HG02759 (cell line): Measurements from ENCODE around the gene TMEM183A.

Source experiments
- ATAC-seq: cut with Tn5 transposase; IDR thresholded peaks from one replicate; pipeline ENCODE4 v1.9.1; 2021; ENCODE audit warnings: mild to moderate bottlenecking, moderate library complexity; ENCODE audit not compliant: unreplicated experiment

TMEM183A gene

GRCh38 chr1:203044546-203045250 is 37.5 kb downstream of the TMEM183A start:
- ATAC-seq: no peak

- no peak for ATAC-seq
Observed at GRCh38 chr1:203045336-203045735, 38.2 kb downstream of the TMEM183A start.

GRCh38 chr1:203045821-203046594 is 38.8 kb downstream of the TMEM183A start:
- no peak for ATAC-seq

DNA sequence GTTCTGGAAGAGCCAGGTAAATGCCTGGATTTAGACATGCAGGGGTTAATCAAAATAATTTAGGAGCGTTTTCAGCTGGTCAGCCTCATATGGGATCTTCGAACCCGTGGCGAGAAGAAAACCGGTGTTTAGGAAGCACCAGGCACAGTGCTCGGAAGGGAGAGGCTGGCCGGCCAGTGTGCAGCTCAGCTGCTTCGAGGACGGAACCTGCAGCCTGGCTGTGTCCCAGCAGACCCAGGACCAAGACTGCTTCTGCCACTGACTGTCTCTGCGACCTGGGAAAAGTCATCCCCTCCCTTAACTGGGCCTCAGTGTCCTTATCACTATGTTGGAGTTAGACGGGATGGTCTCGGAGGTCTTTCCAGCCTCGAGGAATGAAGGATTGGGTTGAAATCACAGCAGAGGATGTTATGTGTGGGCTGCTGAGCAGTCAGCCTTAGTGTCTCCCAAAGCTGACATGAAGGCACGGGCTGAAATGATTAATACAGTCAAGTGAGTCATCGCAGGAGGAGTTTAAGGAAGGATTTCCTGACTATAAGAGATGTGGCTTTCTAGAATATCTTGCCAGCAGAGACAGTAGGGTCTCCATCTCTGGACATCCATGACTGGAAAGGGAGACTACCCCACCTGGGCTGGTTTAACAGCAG is 39.9 kb downstream of the TMEM183A start:
- ATAC-seq: no peak

- ATAC-seq: no peak
Observed at GRCh38 chr1:203048086-203048485, 40.9 kb downstream of the TMEM183A start.

- no peak for ATAC-seq
Observed at GRCh38 chr1:203048555-203049051, 41.4 kb downstream of the TMEM183A start.

GRCh38 chr1:203049077-203049476 is 41.9 kb downstream of the TMEM183A start:
- ATAC-seq: no peak

GRCh38 chr1:203049576-203050180 is 42.5 kb downstream of the TMEM183A start:
- ATAC-seq: no peak

- ATAC-seq: no peak
Observed at GRCh38 chr1:203050826-203051225, 43.7 kb downstream of the TMEM183A start.

DNA sequence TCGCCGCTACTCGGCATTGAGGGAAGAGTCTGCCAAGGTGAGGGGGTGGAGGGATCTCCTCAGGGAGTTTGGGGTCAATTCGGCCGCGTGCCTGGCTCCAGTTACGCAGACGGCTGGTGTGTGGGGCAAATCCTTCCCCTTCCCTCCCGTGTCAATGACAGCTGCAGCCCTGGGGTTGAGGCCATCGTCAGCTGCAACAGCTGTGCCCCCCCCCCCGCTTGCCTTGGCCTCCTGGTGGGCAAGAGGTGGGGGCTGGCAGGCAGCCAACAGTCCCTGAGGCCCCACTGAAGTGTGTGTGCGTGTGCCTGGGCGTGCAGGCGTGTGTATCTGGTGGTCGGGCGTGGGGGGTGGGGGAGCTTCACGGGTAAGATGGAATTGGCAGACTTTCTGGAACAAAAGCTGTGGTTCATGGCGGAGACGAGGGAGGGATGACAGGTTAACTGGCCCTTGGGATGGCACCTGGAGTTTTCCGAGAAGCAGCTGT is 44.7 kb downstream of the TMEM183A start:
- no peak for ATAC-seq

- no peak for ATAC-seq
Observed at GRCh38 chr1:203052601-203053000, 45.4 kb downstream of the TMEM183A start.

DNA sequence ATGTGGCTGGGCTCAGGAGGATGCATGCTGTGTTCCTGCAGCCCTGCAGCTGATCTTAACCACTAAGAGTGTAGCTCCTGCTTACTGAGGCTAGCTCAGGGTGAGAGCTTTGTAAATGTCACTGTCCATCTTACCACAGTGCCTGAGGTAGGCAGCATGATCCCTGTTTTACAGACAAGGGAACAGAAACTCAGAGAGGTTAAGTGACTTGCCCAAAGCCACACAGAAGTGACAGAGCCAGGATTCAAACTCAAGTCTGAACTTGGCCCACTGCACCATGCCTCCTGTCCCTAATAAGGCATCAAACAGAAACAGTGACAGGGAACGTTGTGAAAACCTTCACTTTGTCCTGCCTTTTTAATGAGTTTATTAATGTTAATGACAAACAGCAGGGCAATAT is 47.0 kb downstream of the TMEM183A start:
- ATAC-seq: no peak

DNA sequence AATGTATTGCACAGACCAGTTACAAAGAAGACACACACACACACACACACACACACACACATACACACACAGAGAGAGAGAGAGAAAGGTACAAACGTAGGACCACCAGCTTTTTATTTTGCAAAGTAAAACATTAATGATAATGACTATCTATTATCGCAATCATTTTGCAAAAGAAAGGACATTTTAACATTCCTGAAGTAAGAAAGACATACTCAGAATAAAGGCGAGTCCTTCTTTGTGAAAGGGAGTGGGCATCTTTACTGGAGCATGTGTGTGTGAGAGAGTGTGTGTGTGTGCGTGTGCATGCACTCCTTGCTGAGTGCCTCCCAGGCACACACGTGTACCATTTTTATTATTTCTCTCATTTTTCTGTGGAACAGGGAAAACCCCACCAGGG is 47.5 kb downstream of the TMEM183A start:
- ATAC-seq: no peak

DNA sequence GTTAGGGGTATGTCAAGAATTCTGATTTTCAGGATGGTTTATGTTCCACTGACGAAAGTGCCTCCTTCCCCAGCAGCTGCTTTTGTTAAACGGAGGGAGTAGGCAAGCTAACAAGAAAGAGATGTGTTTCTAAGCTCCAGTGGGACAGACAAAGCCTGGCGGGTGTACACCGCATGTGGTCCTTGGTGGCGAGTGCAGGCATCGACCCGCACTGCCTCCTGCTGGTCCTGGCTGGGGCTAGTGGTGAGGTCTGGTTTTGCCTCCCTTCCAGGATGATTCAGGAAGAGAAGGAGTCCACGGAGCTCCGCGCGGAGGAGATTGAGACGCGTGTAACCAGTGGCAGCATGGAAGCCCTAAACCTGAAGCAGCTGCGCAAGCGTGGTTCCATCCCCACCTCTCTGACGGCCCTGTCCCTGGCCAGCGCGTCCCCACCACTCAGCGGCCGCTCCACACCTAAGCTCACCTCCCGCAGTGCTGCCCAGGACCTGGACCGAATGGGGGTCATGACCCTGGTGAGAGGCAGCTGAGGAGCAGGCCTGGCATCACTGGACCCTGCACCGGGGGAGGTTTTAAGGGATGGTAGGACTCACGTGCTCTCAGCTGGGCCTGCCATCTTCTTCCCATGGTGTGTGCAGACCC is 48.1 kb downstream of the TMEM183A start:
- ATAC-seq: no peak

GRCh38 chr1:203056012-203056411 is 48.8 kb downstream of the TMEM183A start:
- no peak for ATAC-seq

DNA sequence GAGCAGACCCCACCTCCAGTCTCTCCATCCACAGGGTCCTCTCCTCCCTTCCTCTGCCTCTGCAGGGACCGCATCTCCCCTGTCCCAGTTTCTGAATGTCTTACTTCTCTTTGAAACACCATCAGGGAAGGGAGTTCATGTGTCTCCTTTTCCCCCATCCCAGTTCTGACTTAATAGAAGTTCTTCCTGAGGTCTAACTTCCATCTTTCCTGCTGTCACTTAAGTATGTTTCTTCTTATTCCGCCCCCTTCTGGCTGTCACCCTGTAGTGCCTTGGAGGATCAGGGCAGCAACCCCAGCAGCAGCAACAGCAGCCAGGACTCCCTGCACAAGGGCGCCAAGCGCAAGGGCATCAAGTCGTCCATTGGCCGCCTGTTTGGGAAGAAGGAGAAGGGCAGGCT is 49.3 kb downstream of the TMEM183A start:
- no peak for ATAC-seq

DNA sequence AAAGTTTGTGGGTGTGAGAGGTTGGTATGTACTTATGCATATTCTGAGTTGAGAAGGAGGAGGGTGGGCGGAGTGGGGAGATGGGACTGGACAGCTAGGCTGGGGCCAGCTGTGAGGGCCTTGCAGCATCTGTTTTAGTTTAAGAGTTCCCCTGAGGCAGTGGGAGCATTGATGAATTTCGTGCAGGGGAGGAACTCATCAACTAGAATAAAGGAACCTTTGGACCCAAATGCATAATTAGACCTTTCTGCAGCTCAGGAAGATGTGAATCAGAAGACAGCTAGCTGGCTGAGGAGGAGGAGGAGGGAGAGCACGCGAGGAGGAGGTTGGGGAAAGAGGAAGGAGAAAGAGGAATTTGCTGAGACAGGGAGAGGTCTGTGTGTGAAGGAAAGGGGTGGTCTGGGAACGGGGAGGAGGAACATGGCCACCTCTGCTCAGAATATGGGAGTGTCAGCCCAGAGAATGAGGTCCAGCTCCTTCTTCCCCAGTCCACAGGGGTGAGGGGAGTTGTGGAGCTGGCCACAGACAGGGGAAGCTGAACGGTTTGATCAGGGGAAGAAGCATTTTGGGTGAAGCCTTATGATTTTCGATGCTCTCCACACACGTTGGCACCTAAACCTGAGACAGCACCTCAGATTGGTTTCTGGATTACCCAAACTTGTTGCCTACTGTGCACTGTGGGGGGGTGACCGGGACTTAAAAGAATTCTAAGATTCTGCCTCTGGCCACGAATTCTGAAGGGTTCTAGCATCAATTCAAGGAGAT is 50.9 kb downstream of the TMEM183A start:
- ATAC-seq: no peak

DNA sequence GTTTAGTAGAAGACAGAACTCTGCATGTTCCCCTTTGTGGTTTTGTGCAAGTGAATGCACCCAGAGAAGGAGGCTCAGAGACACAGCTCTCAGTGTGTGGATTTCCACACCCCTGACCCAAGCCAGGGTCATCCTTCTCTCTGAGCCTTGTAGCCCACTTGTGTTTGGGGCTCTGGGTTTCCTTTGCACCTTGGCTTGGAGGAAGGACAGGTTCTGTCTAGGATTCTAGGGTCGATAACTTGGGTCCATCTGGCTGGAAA is 51.4 kb downstream of the TMEM183A start:
- ATAC-seq: no peak

DNA sequence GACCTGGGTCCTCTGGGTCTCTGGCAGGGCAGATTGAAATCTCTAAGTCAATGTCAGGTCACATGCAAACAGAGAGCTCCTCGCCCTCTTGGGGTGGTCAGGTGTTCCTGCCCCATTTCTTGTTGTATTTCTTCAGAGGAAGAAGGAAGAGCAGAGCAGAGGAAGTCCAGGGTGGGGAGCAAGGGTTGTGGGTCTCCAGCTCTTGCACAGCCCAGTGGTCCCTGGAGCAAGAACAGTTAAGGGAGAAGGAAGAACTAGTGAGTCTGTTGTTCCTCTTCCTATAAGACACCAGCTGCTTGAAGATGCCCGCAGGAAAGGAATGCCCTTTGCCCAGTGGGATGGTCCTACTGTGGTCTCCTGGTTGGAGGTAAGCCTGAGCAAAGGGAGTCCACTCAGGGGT is 52.3 kb downstream of the TMEM183A start:
- ATAC-seq: no peak

- no peak for ATAC-seq
Observed at GRCh38 chr1:203060115-203060514, 52.9 kb downstream of the TMEM183A start.
